ENCODE results near the gene YIPF7.

YIPF7 gene

DNA sequence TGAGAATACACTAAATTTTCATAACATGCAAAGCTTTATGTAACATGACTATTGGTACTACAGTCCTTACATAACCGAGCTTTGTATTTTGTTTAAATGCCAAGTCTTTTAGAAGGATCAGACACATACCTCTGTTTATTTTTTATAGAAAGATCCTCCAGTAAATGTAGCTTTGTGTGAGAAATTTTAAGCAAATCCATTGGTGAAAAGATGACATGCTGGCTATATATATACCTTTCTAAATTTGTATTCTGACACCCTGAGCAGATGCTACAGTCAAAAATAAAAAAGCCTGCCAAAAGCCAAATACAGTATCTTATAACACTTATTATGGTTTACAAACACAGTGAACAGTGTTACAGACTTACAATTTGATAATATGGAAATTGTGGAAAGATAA, at the start of gene YIPF7:
YIPF7 (minus strand) TSS at position 201 of the 400 bp plus-strand sequence. CDS start 1,525 bp downstream, outside the sequence.
- DNase-seq: no peak

DNA sequence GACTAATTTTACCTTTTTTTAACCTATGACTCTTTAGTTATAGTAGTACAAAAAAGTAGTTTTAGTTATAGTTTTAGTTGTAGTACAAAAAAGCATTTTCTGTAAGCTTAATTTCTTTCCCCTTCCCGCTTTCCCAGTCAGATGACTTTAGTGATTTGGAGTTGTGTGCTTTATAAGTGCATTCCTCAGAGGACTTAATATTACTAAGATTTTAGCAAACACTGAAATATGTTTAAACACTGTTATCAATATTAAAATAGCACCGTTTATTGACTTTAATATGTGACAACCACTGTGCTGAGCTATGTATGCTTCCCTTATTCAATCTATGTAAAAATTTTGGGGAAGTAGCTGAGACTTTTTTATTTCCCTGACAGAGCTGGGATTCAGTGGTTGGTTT, 49.6 kb upstream of the YIPF7 start:
- no peak for DNase-seq

DNA sequence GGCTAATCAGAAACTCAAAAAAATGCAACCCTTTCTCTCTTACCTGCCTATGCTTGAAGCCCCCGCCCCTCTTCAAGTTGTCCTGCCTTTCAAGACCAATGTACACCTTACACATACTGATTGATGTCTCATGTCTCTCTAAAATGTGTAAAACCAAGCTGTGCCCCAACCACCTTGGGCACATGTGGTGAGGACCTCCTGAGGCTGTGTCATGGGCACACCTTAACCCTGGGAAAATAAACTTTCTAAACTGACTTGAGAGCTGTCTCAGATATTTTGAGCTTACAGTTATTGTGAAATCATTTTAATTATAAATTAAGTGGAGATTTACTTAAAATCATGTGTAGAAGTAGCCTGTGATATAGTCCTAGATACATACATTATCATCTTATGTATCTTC, 49.0 kb upstream of the YIPF7 start:
- DNase-seq: no peak

DNA sequence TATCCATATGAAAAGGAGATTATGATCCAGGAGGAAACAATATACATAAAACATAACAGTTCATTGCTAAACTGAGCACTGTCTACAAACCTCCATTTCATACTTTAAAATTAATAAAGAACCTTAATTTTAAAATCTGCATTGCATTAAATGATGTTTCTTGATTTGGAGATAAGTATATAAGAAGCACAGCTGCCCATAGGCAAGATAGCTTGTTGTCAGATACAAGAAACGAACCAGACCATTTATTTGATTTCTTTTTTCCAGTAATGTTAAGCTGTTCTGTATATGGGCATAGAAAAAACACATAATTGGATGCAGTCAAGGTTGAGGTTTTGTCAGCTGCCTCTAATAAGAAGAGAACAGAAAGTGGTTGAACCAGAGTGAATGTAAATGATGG, 33.2 kb upstream of the YIPF7 start:
- no peak for DNase-seq

DNA sequence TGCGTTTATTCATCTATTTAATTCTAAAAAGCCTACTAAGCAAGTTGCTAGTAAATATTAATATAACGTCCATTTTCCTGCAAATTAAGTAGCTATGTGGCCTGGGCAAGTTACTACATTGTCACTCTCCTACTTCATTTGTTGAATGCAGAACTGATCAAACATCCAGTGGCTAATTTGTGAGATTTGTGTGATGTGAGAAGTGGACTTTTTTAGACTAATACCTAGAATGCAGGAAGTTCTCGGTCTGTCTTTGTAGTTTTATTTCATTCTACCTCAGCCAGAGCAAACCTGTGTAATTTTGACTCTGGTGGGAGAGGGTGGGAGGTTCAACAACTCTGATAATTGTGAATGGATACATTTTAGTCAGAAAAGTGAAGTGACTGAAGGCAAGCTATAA, 27.6 kb upstream of the YIPF7 start:
- no peak for DNase-seq

DNA sequence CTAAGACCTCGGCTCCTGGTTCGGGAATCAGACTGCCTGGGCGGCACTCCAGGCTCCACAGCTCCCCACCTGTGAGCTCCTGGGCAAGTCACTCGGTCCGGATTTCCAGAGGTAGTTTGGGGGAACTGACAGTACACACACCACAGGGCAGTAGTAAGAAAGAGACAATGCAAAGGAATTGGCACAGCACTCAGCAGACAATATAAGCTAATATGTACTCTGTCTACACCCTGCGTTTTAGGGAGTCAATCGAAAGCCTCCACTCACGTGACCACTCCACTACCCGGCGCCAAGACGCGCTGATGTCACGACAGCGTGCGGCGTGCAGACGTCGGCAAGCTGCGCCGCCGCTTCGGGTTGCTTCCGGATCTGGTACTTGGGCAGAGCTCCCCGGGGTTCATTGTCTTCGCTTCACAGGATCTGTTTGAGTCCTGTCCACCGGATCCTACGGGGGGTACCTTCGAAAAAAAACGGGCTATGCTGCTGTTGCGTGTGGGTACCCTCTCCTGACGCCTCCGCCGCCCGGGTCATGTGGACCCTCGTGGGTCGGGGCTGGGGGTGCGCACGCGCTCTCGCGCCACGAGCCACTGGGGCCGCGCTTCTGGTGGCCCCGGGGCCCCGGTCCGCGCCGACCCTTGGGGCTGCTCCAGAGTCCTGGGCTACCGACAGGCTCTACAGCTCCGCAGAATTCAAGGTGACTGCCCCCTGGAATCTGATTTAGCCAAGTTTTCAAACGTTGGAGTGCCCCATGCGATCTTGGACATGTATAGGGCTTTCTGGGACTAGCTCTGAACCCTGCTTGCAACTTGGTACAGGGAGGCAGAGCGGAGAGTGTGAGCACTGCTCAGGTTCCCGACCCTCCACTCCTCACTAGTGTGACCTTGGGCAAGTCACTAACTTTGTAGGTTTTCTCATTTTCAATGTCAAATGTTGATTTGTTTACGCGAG, 26.9 kb upstream of the YIPF7 start, which contains the start of gene GUF1:
GUF1 (plus strand) TSS at position 327 of the 948 bp plus-strand sequence; CDS start at position 530, 203 bp downstream.
- peak; percentile 81 for DNase-seq

DNA sequence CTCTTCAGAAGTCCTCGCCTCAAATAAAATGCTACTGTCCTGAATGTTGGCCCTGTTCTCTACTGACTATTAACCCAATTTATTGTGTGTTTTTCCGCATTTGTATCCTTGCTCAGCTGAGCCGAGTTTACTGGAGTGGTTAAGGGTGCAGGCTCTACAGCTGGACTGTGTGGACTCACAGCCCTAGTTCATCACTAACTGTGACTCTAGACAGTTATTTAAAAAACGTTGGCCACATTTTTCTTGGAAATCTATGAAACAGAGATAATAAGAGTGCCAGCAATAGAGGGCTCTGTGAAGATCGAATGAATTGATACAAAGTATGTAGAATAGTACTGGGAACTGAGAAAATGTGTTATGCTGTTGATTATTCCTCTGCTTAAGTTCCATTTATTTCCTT, 23.9 kb upstream of the YIPF7 start:
- no peak for DNase-seq

DNA sequence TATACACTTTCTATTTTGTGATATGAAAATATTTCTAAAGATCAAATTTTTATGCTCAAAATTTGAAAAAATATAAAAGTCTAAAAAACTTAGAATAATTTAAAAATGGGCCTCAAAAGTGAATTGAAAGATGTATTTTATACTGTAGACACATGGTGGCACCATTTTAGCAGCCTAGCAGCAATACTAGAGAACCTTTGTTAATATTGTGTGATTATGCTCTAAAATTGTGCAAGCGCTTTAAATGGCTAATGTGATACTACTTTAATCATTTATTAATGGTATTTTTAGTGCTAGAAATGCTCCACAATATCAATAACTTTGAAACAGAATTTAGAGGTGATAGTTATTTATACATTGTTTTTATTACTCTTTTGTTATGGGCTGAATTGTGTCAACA, 23.0 kb upstream of the YIPF7 start:
- DNase-seq: no peak

DNA sequence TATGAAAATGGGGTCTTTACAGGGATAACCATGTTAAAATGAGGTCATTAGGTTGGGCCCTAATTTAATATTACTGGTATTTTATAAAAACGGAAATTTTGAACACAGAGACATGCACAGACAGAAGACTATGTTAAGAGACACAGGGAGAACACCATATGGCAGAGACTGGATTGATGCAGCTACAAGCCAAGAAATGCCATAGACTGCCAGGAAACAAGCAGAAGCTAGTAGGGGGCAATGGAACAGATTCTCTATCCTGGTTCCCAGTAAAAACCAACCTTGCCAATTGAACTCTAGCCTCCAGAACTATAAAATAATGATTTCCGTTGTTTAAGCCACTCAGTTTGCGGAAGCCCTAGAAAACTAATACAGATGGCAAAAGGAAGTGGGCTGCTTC, 20.2 kb upstream of the YIPF7 start:
- DNase-seq: no peak

DNA sequence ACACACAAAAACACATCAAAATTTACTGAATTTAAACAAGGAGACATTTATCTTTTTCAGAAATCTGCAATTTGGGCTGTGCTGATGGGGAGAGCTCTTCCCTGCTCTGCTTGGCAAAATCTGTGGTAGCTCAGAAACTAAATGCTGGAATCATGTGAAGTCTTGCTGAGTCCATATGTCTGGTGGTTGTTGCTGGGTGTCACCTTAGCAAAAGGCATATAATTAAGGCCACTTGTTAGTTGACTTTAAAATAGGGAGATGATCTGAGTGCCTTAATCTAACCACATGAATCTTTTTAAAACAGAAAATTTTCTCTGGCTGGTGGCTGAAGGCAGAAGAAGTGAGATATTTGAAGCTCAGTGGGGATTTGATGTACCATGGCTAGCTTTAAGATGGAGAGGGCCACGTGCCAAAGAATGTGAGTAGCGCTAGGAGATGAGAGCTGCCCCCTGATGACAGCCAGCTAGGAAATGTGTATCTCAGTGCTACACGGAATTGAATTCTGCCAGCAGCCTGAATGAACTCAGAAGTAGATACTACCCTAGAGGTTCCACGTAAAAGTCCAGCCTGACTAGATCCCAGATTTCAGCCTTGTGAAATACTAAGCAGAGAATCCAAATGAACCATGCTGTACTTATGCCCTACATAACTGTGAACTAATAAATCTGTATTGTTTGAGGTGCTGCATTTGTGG, 19.2 kb upstream of the YIPF7 start:
- DNase-seq: no peak

DNA sequence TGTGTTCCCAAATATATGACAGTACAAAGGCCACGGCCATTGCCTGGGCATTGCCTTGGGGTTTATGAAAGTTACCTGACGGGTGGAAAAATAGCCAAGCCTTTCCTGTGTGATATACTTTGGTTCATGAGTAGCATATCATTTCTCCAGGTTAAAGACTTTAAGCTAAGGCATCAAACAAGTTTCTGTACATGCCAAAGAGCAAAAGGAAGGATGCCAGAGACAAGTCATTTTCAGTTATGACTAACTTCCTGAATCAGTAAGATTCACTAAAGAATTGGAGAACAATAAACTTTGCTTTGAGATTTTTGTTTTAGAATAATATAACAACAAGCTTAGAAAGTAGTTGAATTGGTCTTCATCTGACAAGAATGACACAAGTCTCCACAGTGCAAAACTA, 17.1 kb upstream of the YIPF7 start:
- no peak for DNase-seq

DNA sequence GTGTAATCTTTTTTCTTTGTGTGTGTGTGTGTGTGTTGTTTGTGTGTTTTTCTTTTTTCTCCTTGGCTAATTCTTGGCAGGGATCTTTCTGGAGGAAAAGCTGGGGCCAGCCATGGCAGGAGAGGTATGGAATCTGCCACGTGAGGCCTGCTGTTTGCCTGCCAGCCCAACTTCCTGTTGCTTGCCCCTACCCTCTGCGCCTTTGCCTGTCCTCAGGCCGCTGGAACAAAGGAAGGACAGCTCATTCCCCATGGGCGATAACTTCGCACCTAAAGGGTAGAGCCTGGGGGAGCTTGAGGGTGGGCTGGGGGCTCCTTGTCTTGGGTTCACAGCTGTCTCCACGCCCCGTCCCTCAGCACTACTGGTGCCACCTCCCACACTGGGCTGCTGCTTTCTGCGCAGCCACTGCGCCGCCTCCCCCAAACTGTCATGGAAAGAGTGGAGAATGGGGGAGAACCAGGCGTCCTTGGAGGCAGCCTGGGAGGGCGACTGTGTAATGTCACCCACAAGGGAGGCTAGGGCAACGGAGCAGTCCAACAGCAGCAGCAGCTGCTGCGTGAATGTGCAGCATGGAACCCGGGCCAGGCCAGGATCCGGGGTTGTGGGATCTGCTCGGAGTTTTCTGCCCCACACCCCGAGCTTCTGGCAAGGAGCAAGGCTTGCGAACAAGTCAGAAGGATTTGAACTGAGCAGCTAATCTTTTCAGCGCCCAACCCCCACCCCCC, 12.3 kb upstream of the YIPF7 start:
- no peak for DNase-seq

DNA sequence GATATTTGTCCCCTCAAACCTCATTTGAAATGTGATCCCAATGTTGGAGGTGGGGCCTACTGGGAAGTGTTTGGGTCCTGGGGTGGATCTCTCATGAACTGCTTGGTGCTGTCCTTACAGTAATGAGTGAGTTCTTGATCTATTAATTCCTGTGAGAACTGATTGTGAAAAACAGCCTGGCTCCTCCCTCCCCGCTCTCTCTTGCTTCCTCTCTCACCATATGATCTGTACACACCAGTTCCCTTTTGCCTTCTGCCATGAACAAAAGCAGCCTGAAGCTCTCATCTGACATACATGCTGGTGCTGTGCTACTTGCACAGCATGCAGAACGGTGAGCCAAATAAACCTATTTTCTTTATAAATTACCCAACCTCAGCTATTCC, 11.2 kb upstream of the YIPF7 start:
- no peak for DNase-seq

DNA sequence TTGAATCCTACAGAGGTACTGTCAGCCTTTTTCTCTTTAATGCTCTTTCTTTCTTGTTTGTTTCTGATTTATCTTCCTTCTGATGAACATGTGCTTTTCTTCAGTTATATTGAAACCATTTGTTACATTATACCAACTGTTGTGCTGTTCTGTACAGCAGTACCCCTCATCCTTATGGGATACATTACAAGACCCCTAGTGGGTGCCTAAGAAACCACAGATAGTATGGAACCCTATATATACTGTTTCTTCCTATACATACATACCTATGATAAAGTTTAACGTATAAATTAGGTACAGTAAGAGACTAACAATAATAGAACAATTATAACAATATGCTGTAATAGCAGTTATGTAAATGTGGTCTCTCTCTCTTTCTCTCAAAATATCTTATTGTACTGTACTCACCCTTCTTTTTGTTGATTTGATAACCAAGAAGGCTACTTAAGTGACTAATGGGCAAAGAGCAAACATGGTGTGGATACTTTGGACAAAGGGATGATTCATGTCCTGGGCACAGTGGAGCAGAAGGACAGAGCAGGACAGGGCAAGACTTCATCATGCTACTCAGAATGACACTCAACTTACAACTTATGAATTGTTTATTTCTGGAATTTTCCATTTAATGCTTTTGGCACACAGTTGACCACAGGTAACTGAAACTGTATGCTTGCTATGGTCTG, 10.7 kb upstream of the YIPF7 start:
- DNase-seq: no peak

DNA sequence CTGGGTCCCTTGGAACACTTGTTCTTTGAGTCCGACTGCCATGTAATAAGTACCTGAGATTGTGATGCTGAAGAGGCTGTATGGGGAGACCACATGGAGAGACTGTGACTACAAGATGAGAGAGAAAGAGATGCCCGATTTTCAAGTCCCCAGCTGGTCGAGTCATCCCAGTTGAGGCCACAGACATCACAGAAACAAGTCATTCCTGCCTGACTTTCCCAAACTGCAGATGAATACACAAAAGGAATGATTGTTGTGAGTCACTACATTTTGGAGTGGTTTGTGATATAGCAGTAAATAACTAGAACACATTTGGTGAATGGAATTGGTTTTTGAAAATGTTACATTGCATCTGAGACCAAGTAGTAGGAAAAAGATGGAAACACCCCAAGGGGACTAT, 9.0 kb upstream of the YIPF7 start:
- DNase-seq: no peak

DNA sequence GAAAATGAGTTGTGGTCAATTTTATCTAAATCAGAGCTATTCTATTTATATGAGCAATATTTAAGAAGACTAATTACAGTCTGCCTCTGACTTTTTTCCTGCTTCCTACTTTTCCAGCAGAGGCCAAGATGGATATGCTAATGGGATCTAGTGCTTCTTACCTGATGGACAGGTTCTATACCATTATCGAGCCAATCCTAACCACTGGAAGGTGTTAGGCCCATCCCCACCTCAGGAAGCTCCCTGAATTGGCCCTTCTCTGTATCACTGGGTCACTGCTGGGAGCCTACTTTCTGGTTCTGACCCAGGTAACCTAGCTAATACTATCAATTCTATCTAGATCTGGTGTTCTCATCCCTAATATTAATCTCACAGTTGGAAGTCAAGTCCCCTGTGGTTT, 577 bp upstream of the YIPF7 start:
- no peak for DNase-seq

DNA sequence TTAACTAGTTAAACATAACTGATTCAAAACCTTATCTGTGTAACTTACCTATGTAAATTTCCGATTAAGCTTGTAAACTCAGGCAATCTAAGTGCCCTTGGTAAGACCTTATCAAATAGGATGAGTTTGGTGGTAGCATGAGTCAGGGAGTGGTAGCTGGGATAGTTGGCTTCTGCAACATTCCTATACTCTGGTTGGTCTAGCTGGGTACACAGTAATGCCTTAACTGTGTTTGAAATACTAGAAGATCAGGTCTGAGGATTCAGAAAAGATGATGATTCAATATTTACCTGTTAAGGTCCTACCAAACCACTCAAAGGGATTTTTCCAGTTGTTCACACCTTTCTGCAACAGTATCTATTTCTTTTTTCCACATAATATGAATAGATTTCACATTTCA, 5.3 kb downstream of the YIPF7 start:
- no peak for DNase-seq

DNA sequence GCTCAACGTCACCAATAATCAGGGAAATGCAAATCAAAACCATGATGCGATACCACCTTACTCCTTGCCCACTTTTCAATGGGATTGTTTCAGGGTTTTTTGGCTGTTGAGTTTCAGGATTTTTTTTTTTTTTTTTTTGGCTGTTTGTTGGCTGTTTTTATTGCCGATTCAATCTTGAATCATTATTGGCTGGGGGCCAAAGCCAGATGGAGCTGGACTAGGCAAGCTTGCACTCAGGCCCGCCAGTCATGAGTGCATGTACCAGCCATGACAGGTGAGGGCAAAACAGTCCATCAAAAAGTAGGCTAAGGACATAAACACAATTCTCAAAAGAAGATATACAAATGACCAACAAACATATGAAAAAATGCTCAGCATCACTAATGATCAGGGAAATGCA, 13.3 kb downstream of the YIPF7 start:
- no peak for DNase-seq

DNA sequence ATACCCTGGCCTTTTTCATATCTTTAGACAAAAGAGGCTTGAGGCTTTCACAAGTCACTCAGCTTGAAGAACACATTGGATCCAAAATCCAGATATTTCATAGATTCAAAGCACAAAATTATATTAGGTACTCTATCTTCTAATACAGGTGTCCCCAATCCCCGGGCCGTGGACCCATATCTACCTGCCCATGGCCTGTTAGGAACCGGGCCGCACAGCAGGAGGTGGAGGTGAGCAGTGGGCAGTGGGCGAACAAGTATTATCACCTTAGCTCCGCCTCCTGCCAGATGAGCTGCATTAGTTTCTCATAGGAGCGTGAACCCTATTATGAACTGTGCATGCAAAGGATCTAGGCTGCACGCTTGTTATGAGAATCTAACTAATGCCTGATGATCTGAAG, 18.7 kb downstream of the YIPF7 start:
- no peak for DNase-seq

DNA sequence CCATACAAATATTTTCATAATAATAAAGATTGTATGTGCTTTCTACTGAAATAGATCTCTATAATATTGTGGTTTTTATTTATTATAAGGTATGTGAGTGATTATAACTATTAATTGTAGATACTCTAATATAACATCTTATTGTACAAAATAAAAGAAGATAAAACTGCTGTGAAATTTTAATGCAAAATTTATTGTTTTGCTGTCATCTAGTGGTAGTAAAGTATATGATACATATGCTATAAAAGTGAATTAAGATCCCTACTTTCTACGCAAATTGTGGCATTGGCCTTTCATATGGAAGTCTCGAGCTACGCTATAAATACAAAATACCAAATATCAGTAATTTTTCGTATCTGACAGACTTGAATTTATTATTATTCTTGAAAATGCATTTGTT, 19.3 kb downstream of the YIPF7 start:
- no peak for DNase-seq

DNA sequence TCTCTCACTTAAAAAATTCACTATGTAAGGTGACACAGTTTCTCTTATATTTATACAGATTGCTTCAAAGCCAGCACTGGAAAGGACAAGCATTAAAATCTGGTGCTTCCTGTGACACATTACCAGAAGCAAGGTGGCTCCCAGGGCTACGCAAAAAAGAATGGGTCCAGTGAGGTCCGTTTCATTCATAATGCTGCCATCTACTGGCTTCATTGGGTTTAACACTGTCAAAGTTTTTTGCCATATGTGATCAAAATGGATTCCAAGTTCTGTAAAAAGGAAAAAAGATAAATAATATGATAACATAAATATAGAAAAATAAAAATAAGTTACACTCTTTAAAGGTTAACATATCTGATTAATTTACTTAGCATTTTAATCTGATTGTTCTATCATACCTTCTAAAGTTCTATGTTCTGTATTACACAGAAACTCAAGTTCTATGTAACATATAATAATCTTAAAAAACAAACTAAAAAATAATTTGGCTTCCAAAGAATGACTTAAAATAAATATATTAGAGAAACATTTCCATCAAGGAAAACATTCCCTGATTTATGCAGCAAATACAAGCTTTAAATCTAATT, 22.1 kb downstream of the YIPF7 start:
- DNase-seq: peak; percentile 2

DNA sequence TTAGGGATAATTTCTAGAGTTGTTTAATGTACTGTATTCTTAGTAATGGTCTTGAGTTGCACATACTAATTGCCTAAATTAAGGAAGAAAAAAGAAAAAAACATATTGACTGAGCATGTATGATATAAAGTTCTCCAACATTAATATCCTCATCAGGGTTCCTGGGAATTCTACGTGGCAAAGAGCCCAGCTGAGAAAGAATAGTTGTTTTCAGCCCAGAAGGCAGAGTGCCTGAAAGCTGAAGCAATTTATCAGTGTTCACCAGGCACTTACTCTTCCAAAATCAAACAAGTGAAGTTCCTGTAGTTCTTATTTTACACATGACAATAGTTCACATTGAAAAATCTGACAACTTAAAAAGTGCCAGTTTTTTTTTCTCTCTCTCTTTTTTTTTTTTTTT, 27.7 kb downstream of the YIPF7 start:
- no peak for DNase-seq

DNA sequence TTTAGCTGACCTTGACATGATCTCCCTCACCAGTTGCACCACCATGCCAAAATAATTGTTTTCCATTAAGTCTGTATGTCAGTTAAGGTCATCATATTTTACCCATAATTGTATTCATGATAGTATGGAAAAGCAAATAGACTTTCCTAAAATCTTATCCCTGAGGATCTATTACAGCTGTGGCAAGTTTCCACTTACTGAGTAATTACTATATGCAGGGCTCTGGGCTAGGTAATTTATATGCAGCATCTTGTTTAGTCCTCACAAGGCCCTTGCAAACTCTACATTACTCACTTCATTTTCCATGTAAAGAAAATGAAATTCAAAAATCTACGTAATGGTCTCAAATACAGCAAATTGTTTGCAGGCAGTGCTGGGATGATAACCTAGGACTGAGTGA, 34.8 kb downstream of the YIPF7 start:
- DNase-seq: no peak
